HepG2 (cell line): ENCODE data around the gene CSRNP3.

Source experiments
- ATF4 ChIP-seq, 2 experiments: fragments of 450-650 bp in 1 of 2; sonication (generic) in 1 of 2; formaldehyde crosslinking; IDR thresholded peaks; 2 replicates each; pipeline versions ENCODE4 v1.5.0 to v1.8.0; 2020 to 2022; ENCODE audit warnings: mild to moderate bottlenecking in 1 of 2, missing genetic modification reagents in 1 of 2
- CCDC6 ChIP-seq: sonication (generic); formaldehyde crosslinking; IDR thresholded peaks from 2 replicates; pipeline ENCODE4 v1.8.1; 2022; ENCODE audit warnings: mild to moderate bottlenecking, missing genetic modification reagents, moderate library complexity
- DZIP1 ChIP-seq: sonication (generic); formaldehyde crosslinking; IDR thresholded peaks from 2 replicates; pipeline ENCODE4 v1.5.0; 2020; ENCODE audit warnings: mild to moderate bottlenecking, missing genetic modification reagents
- HMG20A ChIP-seq: IDR thresholded peaks from 2 replicates; pipeline ENCODE4 v1.6.1; 2016; ENCODE audit warnings: borderline replicate concordance
- RAD21 ChIP-seq: fragments of 450-650 bp; formaldehyde crosslinking; IDR thresholded peaks from 2 replicates; pipeline ENCODE4 v1.5.0; 2020; ENCODE audit warnings: mild to moderate bottlenecking
- TAF1 ChIP-seq: sonication (generic); formaldehyde crosslinking; IDR thresholded peaks from 2 replicates; pipeline ENCODE4 v1.4.0; 2020; ENCODE audit warnings: missing genetic modification reagents
- ZNF235 ChIP-seq: sonication (generic); formaldehyde crosslinking; IDR thresholded peaks from 2 replicates; pipeline ENCODE4 v1.8.1; 2023; ENCODE audit warnings: mild to moderate bottlenecking, missing genetic modification reagents, borderline replicate concordance
- ZNF550 ChIP-seq: sonication (generic); formaldehyde crosslinking; IDR thresholded peaks from 2 replicates; pipeline ENCODE4 v1.4.0; 2020; ENCODE audit warnings: mild to moderate bottlenecking, missing genetic modification reagents, borderline replicate concordance
- ZUFSP ChIP-seq: sonication (generic); formaldehyde crosslinking; IDR thresholded peaks from 2 replicates; pipeline ENCODE4 v1.9.0; 2021; ENCODE audit warnings: missing genetic modification reagents, mild to moderate bottlenecking, borderline replicate concordance
- TF ChIP-seq, protein P1 (sequence below): sonication (generic); formaldehyde crosslinking; IDR thresholded peaks from 2 replicates; pipeline ENCODE4 v1.4.0; 2020; ENCODE audit warnings: mild to moderate bottlenecking, missing genetic modification reagents

GRCh38 chr2:165454905-165455304 lies 14.6 kb upstream of the CSRNP3 start:
- no peak for TF ChIP-seq ZUFSP (CRISPR knock-in tag)
- TF ChIP-seq DZIP1 (CRISPR knock-in tag): no peak
- no peak for TF ChIP-seq HMG20A (CRISPR knock-in tag)
- TF ChIP-seq ATF4 (CRISPR knock-in tag; IDR thresholded peaks at IDR 0.05): no peak
- TF ChIP-seq RAD21 (CRISPR knock-in tag): no peak
- no peak for TF ChIP-seq ZNF235 (CRISPR knock-in tag)
- no peak for TF ChIP-seq ZNF550
- no peak for TF ChIP-seq CCDC6 (CRISPR knock-in tag)
- TF ChIP-seq, protein P1, sequence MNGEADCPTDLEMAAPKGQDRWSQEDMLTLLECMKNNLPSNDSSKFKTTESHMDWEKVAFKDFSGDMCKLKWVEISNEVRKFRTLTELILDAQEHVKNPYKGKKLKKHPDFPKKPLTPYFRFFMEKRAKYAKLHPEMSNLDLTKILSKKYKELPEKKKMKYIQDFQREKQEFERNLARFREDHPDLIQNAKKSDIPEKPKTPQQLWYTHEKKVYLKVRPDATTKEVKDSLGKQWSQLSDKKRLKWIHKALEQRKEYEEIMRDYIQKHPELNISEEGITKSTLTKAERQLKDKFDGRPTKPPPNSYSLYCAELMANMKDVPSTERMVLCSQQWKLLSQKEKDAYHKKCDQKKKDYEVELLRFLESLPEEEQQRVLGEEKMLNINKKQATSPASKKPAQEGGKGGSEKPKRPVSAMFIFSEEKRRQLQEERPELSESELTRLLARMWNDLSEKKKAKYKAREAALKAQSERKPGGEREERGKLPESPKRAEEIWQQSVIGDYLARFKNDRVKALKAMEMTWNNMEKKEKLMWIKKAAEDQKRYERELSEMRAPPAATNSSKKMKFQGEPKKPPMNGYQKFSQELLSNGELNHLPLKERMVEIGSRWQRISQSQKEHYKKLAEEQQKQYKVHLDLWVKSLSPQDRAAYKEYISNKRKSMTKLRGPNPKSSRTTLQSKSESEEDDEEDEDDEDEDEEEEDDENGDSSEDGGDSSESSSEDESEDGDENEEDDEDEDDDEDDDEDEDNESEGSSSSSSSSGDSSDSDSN (CRISPR knock-in tag): no peak
- no peak for TF ChIP-seq TAF1 (CRISPR knock-in tag)
